Uterus (tissue), 4 donors: ENCODE measurements around the gene UBE2D1. TPM values are rescaled to one million over a fixed set of nuclear protein-coding genes. Genes with fewer than 3 reads are reported as not detected.

ENCODE experiments used
- DNase-seq, 2 donors: peaks; one replicate each; pipeline ENCODE4 v3.0.0-alpha.2; 2019 to 2020
- H3K27ac ChIP-seq, 2 donors: fragments of 200-600 bp; sonication (generic); 1 replicate in 1 of 2; 2 replicates in 1 of 2; pipeline ENCODE4 v1.5.1; 2016 to 2018
- H3K27me3 ChIP-seq, 2 donors: fragments of 200-600 bp; sonication (generic); one replicate each; pipeline ENCODE4 v1.5.1; 2018 to 2019; ENCODE audit warnings: control low read depth in 1 of 2
- H3K36me3 ChIP-seq, 2 donors: fragments of 200-600 bp; sonication (generic); one replicate each; pipeline ENCODE4 v1.5.1; 2019; ENCODE audit warnings: control low read depth in 1 of 2
- H3K4me1 ChIP-seq, 2 donors: fragments of 200-600 bp; sonication (generic); one replicate each; pipeline ENCODE4 v1.5.1; 2018 to 2019; ENCODE audit warnings: control low read depth in 1 of 2
- H3K4me3 ChIP-seq, 2 donors: fragments of 200-600 bp; sonication (generic); 1 replicate in 1 of 2; 2 replicates in 1 of 2; pipeline ENCODE4 v1.5.1; 2018 to 2019; ENCODE audit warnings: mild to moderate bottlenecking in 1 of 2
- H3K9me3 ChIP-seq, 2 donors: fragments of 200-600 bp; sonication (generic); one replicate each; pipeline ENCODE4 v1.5.1; 2019; ENCODE audit warnings: control low read depth in 1 of 2
- CTCF ChIP-seq, 4 experiments: fragments of 200-600 bp in 2 of 4; fragments of 450-650 bp in 2 of 4; sonication (generic) in 2 of 4; IDR thresholded peaks; one replicate each; pipeline ENCODE4 v1.5.1; 2016 to 2019; ENCODE audit warnings: antibody characterized with exemption in 4 of 4, mild to moderate bottlenecking in 2 of 4, moderate library complexity in 1 of 4
- POLR2A ChIP-seq, 2 donors: fragments of 450-650 bp; IDR thresholded peaks; one replicate each; pipeline ENCODE4 v1.6.1; 2016; ENCODE audit warnings: antibody characterized with exemption in 2 of 2, mild to moderate bottlenecking in 1 of 2, moderate library complexity in 1 of 2
- intact Hi-C: fragments of 100-400 bp; cut with DNase I; formaldehyde crosslinking; loops from one replicate; pipeline ENCODE4 v1.15.1; 2023; ENCODE audit warnings: low total_unique reads
- total RNA-seq, 4 donors: library from RNA; depleted of rRNA in 3 of 4; stranded (reverse); fragments of >200 nt in 3 of 4; gene quantifications; one replicate each; pipeline versions ENCODE4 v1.1.0 to v1.2.4, GENCODE V29; 2014 to 2023
- donor health status: DM: yes; HTN: yes; CAD: no.

The UBE2D1 gene
- 10 to 100 TPM in 3 of 4 donors, 1 to 10 TPM in 1; 9.4 to 67.6 (median 20.6) TPM for total RNA-seq

- DNase-seq = peak; percentile 83 to 86
- Histone ChIP-seq H3K27ac (peak within 1 kb of the TSS; percentile 79 to 82), H3K4me3 (peak within 1 kb of the TSS; percentile 84 to 97), H3K36me3 (no peaks in the 10 kb centered on the region), H3K4me1 (no peaks in the 10 kb centered on the region), H3K27me3 (no peaks in the 10 kb centered on the region), H3K9me3 (no peaks in the 10 kb centered on the region)
- TF ChIP-seq CTCF (IDR thresholded peaks at IDR 0.05) (no peak), POLR2A (IDR thresholded peaks at IDR 0.05) (peak; percentile 37 to 88)
- intact Hi-C loops = loop anchor here (10.0 kb wide), 1 partner anchor 50 kb away; the partner anchor contains the start of gene TFAM
Observed at GRCh38 chr10:58334817-58335305, at the start of gene UBE2D1. UBE2D1 (plus strand) TSS chr10:58335006; CDS start chr10:58335202, 196 bp downstream.

GRCh38 chr10:58291538-58292174 lies 43.1 kb upstream of the UBE2D1 start:
- H3K4me1 ChIP-seq = no peaks in the 10 kb centered on the region
- no peak overlapping the region for H3K4me3 ChIP-seq
- peak; percentile 46 to 69 (median 62) for TF ChIP-seq CTCF (IDR thresholded peaks at IDR 0.05)
- no peak for TF ChIP-seq POLR2A (IDR thresholded peaks at IDR 0.05)
- H3K27ac ChIP-seq = no peak overlapping the region
- H3K27me3 ChIP-seq = no peaks in the 10 kb centered on the region
- no peaks in the 10 kb centered on the region for H3K36me3 ChIP-seq
- no peak for DNase-seq
- intact Hi-C loops = no loop called here
- no peaks in the 10 kb centered on the region for H3K9me3 ChIP-seq

- H3K4me3 ChIP-seq = no peak overlapping the region
- H3K27ac ChIP-seq = no peak overlapping the region
- no peak for TF ChIP-seq POLR2A (IDR thresholded peaks at IDR 0.05)
- no peak for TF ChIP-seq CTCF (IDR thresholded peaks at IDR 0.05)
- no peaks in the 10 kb centered on the region for H3K4me1 ChIP-seq
- intact Hi-C loops = no loop called here
- H3K27me3 ChIP-seq = no peaks in the 10 kb centered on the region
- no peaks in the 10 kb centered on the region for H3K36me3 ChIP-seq
- H3K9me3 ChIP-seq = no peaks in the 10 kb centered on the region
- no peak for DNase-seq
Observed at GRCh38 chr10:58293989-58294388, 40.8 kb upstream of the UBE2D1 start.

GRCh38 chr10:58299580-58299979 lies 35.2 kb upstream of the UBE2D1 start:
- TF ChIP-seq POLR2A (IDR thresholded peaks at IDR 0.05) = no peak
- TF ChIP-seq CTCF (IDR thresholded peaks at IDR 0.05) = peak; percentile 44 to 64 (median 60)
- DNase-seq = peak; percentile 17 to 33
- H3K9me3 ChIP-seq = no peaks in the 10 kb centered on the region
- no peaks in the 10 kb centered on the region for H3K36me3 ChIP-seq
- H3K4me3 ChIP-seq = no peak overlapping the region
- H3K4me1 ChIP-seq = no peaks in the 10 kb centered on the region
- H3K27ac ChIP-seq = no peak overlapping the region
- no peaks in the 10 kb centered on the region for H3K27me3 ChIP-seq
- intact Hi-C loops = no loop called here

GRCh38 chr10:58300676-58301075 lies 34.1 kb upstream of the UBE2D1 start:
- Histone ChIP-seq H3K27ac (no peak overlapping the region), H3K27me3 (no peaks in the 10 kb centered on the region), H3K4me3 (no peak overlapping the region), H3K4me1 (no peaks in the 10 kb centered on the region), H3K36me3 (no peaks in the 10 kb centered on the region), H3K9me3 (no peaks in the 10 kb centered on the region)
- TF ChIP-seq CTCF (IDR thresholded peaks at IDR 0.05) (no peak), POLR2A (IDR thresholded peaks at IDR 0.05) (no peak)
- DNase-seq = no peak
- intact Hi-C loops = no loop called here
